Measurements from ENCODE around the gene TIE1.

GRCh38 chr1:43366179-43366578 is 65.4 kb downstream of the TIE1 start:
- TF ChIP-seq FOS (IDR thresholded peaks at IDR 0.05; ENCODE audit: borderline replicate concordance, insufficient read depth, low read length) (no peak), POLR2A (IDR thresholded peaks at IDR 0.05; ENCODE audit: low read depth, low read length) (no peak), MAX (IDR thresholded peaks at IDR 0.05; ENCODE audit: insufficient read depth, insufficient read length) (no peak), EZH2 (IDR thresholded peaks at IDR 0.05; ENCODE audit: borderline replicate concordance, low read depth, low read length, severe bottlenecking) (no peak), MYC (IDR thresholded peaks at IDR 0.05; ENCODE audit: low read depth, low read length) (no peak), POLR2AphosphoS5 (IDR thresholded peaks at IDR 0.05; ENCODE audit: insufficient read depth, low read depth, low read length) (no peak)
- TF ChIP-seq, protein P1, sequence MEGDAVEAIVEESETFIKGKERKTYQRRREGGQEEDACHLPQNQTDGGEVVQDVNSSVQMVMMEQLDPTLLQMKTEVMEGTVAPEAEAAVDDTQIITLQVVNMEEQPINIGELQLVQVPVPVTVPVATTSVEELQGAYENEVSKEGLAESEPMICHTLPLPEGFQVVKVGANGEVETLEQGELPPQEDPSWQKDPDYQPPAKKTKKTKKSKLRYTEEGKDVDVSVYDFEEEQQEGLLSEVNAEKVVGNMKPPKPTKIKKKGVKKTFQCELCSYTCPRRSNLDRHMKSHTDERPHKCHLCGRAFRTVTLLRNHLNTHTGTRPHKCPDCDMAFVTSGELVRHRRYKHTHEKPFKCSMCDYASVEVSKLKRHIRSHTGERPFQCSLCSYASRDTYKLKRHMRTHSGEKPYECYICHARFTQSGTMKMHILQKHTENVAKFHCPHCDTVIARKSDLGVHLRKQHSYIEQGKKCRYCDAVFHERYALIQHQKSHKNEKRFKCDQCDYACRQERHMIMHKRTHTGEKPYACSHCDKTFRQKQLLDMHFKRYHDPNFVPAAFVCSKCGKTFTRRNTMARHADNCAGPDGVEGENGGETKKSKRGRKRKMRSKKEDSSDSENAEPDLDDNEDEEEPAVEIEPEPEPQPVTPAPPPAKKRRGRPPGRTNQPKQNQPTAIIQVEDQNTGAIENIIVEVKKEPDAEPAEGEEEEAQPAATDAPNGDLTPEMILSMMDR (IDR thresholded peaks at IDR 0.05; ENCODE audit: extremely low read depth in 1 of 2, insufficient read depth in 1 of 2, low read depth in 1 of 2, low read length in 2 of 2): no peak
